Endothelial cell of umbilical vein (primary cell): ENCODE measurements around the gene E2F4. TPM values are rescaled to one million over a fixed set of nuclear protein-coding genes. Genes with fewer than 3 reads are reported as not detected.

Experiments used
- BruUV-seq: library from RNA; stranded (reverse); fragments of 400-500 nt; replicated peaks from 2 replicates; lab custom pipeline; 2021; lab: Mats Ljungman, UMichigan
- CTCF ChIA-PET: fragments of 300-600, 350-600 bp; sonication (Branson Sonifier 250); formaldehyde crosslinking; loops from one replicate; lab custom pipeline; 2021; ENCODE audit warnings: antibody characterized with exemption, inconsistent platforms; lab: Charles Lee
- POLR2A ChIA-PET: fragments of 300-600, 350-600 bp; sonication (Branson Sonifier 250); formaldehyde crosslinking; loops from one replicate; lab custom pipeline; 2021; ENCODE audit warnings: antibody characterized with exemption, inconsistent platforms; lab: Charles Lee
- DNase-seq: peaks from one replicate; pipeline ENCODE4 v3.0.0-alpha.2; 2011; ENCODE audit warnings: low read depth, low spot score
- FAIRE-seq: peaks from 2 replicates; lab custom pipeline; 2011; peaks lifted over from hg19 to GRCh38; lab: Jason Lieb, UNC
- H2AFZ ChIP-seq: 2 replicates; pipeline ENCODE4 v1.6.0; 2012; ENCODE audit warnings: low read depth, low read length, control low read depth, inconsistent platforms
- H3K27ac ChIP-seq: 2 replicates; pipeline ENCODE4 v1.5.1; 2011; ENCODE audit warnings: low read depth, mild to moderate bottlenecking, control low read depth, low read length, moderate library complexity; ENCODE audit not compliant: insufficient read depth
- H3K27me3 ChIP-seq, 2 experiments: 2 replicates each; pipeline versions ENCODE4 v1.6.0 to v1.6.1; 2011; ENCODE audit warnings: low read length in 2 of 2, mixed read lengths in 1 of 2; ENCODE audit not compliant: control insufficient read depth in 2 of 2, insufficient read depth in 2 of 2
- H3K36me3 ChIP-seq, 2 experiments: 2 replicates in 1 of 2; 3 replicates in 1 of 2; pipeline ENCODE4 v1.5.1; 2011; ENCODE audit warnings: low read length in 2 of 2, mild to moderate bottlenecking in 1 of 2, moderate library complexity in 1 of 2; ENCODE audit not compliant: control insufficient read depth in 2 of 2, insufficient read depth in 2 of 2; ENCODE audit errors: extremely low read depth in 1 of 2
- H3K4me1 ChIP-seq: 3 replicates; pipeline ENCODE4 v1.5.1; 2011; ENCODE audit warnings: mild to moderate bottlenecking, low read length; ENCODE audit not compliant: control insufficient read depth, insufficient read depth; ENCODE audit errors: extremely low read depth
- H3K4me2 ChIP-seq: 2 replicates; pipeline ENCODE4 v1.6.1; 2011; ENCODE audit warnings: low read length, control low read depth, mixed read lengths; ENCODE audit not compliant: insufficient read depth
- H3K4me3 ChIP-seq, 3 experiments: fragments of 200-600 bp in 1 of 3; sonication (generic), shearing (Covaris generic) in 1 of 3; replicated peaks in 1 of 3; 2 replicates each; pipeline ENCODE4 v1.5.1; 2011 to 2016; ENCODE audit warnings: control low read depth in 3 of 3, low read length in 3 of 3, mild to moderate bottlenecking in 2 of 3, inconsistent platforms in 1 of 3, low read depth in 1 of 3, moderate library complexity in 1 of 3; ENCODE audit not compliant: insufficient read depth in 1 of 3
- H3K79me2 ChIP-seq: 2 replicates; pipeline ENCODE4 v1.6.0; 2012; ENCODE audit warnings: low read length, inconsistent platforms; ENCODE audit not compliant: control insufficient read depth, insufficient read depth
- H3K9ac ChIP-seq: replicated peaks from 2 replicates; pipeline ENCODE3; 2011; ENCODE audit warnings: low read length, control low read depth; ENCODE audit not compliant: insufficient read depth; ENCODE audit errors: extremely low read depth
- H3K9me1 ChIP-seq: replicated peaks from 3 replicates; pipeline ENCODE4 v1.6.0; 2011; ENCODE audit warnings: mild to moderate bottlenecking, low read length; ENCODE audit not compliant: control insufficient read depth, insufficient read depth; ENCODE audit errors: extremely low read depth
- H3K9me3 ChIP-seq: replicated peaks from 2 replicates; pipeline ENCODE4 v1.5.1; 2012; ENCODE audit warnings: low read length, inconsistent platforms; ENCODE audit not compliant: control insufficient read depth, insufficient read depth
- H4K20me1 ChIP-seq: replicated peaks from 2 replicates; pipeline ENCODE3; 2011; ENCODE audit warnings: mild to moderate bottlenecking, low read length; ENCODE audit not compliant: control insufficient read depth, insufficient read depth; ENCODE audit errors: extremely low read depth
- CTCF ChIP-seq, 2 donors: IDR thresholded peaks; 1 replicate in 1 of 2; 2 replicates in 1 of 2; pipeline ENCODE4 v1.5.1; 2011; ENCODE audit warnings: low read length in 2 of 2, mild to moderate bottlenecking in 2 of 2, moderate library complexity in 2 of 2, control low read depth in 1 of 2, inconsistent platforms in 1 of 2, low read depth in 1 of 2; ENCODE audit not compliant: insufficient read depth in 1 of 2; ENCODE audit errors: extremely low read depth in 1 of 2
- EZH2 ChIP-seq: IDR thresholded peaks from 2 replicates; pipeline ENCODE4 v1.6.1; 2012; ENCODE audit warnings: borderline replicate concordance, low read depth, mild to moderate bottlenecking, moderate library complexity, low read length, inconsistent platforms; ENCODE audit not compliant: severe bottlenecking
- FOS ChIP-seq: IDR thresholded peaks from 2 replicates; pipeline ENCODE4 v1.6.1; 2011; ENCODE audit warnings: mild to moderate bottlenecking, low read length, moderate library complexity, borderline replicate concordance; ENCODE audit not compliant: insufficient read depth
- GATA2 ChIP-seq: IDR thresholded peaks from 2 replicates; pipeline ENCODE4 v1.7.0; 2011; ENCODE audit warnings: low read depth, mild to moderate bottlenecking, moderate library complexity, mixed read lengths, low read length; ENCODE audit not compliant: insufficient read length, insufficient read depth
- JUN ChIP-seq: IDR thresholded peaks from 2 replicates; pipeline ENCODE4 v1.6.1; 2011; ENCODE audit warnings: borderline replicate concordance, low read depth; ENCODE audit not compliant: insufficient read length, insufficient read depth
- MAX ChIP-seq: IDR thresholded peaks from 2 replicates; pipeline ENCODE4 v1.6.1; 2011; ENCODE audit not compliant: insufficient read depth, insufficient read length
- MYC ChIP-seq: IDR thresholded peaks from one replicate; pipeline ENCODE4 v1.6.1; 2011; ENCODE audit warnings: mild to moderate bottlenecking, low read depth, low read length
- POLR2A ChIP-seq: IDR thresholded peaks from 2 replicates; pipeline ENCODE4 v1.6.1; 2012; ENCODE audit warnings: low read depth, mild to moderate bottlenecking, control low read depth, low read length
- POLR2AphosphoS5 ChIP-seq: IDR thresholded peaks from 2 replicates; pipeline ENCODE4 v1.6.1; 2012; ENCODE audit warnings: low read depth, mild to moderate bottlenecking, control low read depth, low read length, moderate library complexity; ENCODE audit not compliant: insufficient read depth
- dilution Hi-C: fragments of 300-500 bp; cut with MboI; formaldehyde crosslinking; loops from one replicate; pipeline ENCODE4 v1.15.0; 2019; ENCODE audit warnings: low sequenced_read_pairs; ENCODE audit not compliant: extremely low pct_ligation_motif_present
- intact Hi-C: fragments of 100-400 bp; cut with micrococcal nuclease; formaldehyde crosslinking; loops from one replicate; pipeline ENCODE4 v1.10.0; 2022
- polyA plus RNA-seq, 4 experiments: library from polyadenylated mRNA; depleted of rRNA in 3 of 4; stranded (reverse) in 3 of 4; unstranded in 1 of 4; fragments of >200 nt; gene quantifications; 2 replicates each; pipeline versions ENCODE4 v1.2.1 to v1.2.3, GENCODE V29; 2011 to 2012; ENCODE audit warnings: missing spikeins in 1 of 4
- total RNA-seq: library from RNA; stranded (reverse); gene quantifications from 2 replicates; pipeline ENCODE4 v1.2.3, GENCODE V29; 2021

E2F4 gene
- total and polyA plus RNA-seq, 2 donors (not counting 3 experiments of a cell fraction or from before 2014, with no cell fraction given), result 112 to 168 TPM

DNA sequence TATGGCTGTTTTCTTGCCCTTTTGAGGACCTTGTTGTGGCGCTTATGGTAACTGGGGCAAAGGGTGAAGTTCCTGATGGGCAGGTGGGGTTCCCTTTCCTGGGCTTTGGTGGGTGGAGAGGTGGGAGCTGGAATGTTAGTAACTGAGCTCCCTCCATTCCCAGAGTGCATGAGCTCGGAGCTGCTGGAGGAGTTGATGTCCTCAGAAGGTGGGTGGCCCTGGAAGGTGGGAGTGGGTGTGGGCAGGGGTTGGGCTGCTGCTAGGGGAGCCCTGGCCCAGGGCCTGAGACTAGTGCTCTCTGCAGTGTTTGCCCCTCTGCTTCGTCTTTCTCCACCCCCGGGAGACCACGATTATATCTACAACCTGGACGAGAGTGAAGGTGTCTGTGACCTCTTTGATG, 5.7 kb downstream of the E2F4 start:
- Histone ChIP-seq H3K27me3 (no peaks in the 10 kb centered on the region), H3K27ac (no peak overlapping the region), H2AFZ (no peak overlapping the region), H3K4me1 (peaks cover 17% of the 10 kb centered on the region), H3K9me3 (no peaks in the 10 kb centered on the region), H3K36me3 (peaks cover 19 to 58% of the 10 kb centered on the region in 2 experiments), H3K79me2 (peaks cover 40% of the 10 kb centered on the region), H3K9ac (no peak overlapping the region), H4K20me1 (no peaks in the 10 kb centered on the region), H3K4me2 (no peak overlapping the region), H3K9me1 (no peaks in the 10 kb centered on the region), H3K4me3 (no peak overlapping the region)
- no TSS peak for BruUV-seq
- ChIA-PET CTCF (interaction anchor here (0.6 to 2.4 kb wide), 39 partner anchors 8 to 245 kb away, joined by 3 to 15 read pairs (median 5); partner anchors contain the start of genes CES3, EXOC3L1, FBXL8 and FHOD1), POLR2A (interaction anchor here (1.2 to 1.7 kb wide), 2 partner anchors 19 to 50 kb away, joined by 3 to 6 read pairs; partner anchors contain the start of gene FHOD1)
- intact Hi-C loops, result loop anchor here (1.0 to 10.0 kb wide), 3 partner anchors 19 to 197 kb away; partner anchors contain the start of genes FHOD1 and TPPP3
- FAIRE-seq (no peak), DNase-seq (no peak)
- dilution Hi-C loops, result no loop called here
- TF ChIP-seq GATA2 (no peak), POLR2A (no peak), FOS (no peak), JUN (no peak), EZH2 (no peak), MYC (no peak), MAX (no peak), CTCF (IDR thresholded peaks at IDR 0.05; ENCODE audit: extremely low read depth in 1 of 2, insufficient read depth in 1 of 2, low read depth in 1 of 2, low read length in 2 of 2) (no peak), POLR2AphosphoS5 (no peak)
